ENCODE measurements around the gene UBA1. TPM values are rescaled to one million over a fixed set of nuclear protein-coding genes. Genes with fewer than 3 reads are reported as not detected.

Gene UBA1
- total and polyA plus RNA-seq, 10 of the 15 experiments (the other 5 are each of a cell fraction or from before 2014, with no cell fraction given): 60.4 to 314 (median 216) TPM

DNA sequence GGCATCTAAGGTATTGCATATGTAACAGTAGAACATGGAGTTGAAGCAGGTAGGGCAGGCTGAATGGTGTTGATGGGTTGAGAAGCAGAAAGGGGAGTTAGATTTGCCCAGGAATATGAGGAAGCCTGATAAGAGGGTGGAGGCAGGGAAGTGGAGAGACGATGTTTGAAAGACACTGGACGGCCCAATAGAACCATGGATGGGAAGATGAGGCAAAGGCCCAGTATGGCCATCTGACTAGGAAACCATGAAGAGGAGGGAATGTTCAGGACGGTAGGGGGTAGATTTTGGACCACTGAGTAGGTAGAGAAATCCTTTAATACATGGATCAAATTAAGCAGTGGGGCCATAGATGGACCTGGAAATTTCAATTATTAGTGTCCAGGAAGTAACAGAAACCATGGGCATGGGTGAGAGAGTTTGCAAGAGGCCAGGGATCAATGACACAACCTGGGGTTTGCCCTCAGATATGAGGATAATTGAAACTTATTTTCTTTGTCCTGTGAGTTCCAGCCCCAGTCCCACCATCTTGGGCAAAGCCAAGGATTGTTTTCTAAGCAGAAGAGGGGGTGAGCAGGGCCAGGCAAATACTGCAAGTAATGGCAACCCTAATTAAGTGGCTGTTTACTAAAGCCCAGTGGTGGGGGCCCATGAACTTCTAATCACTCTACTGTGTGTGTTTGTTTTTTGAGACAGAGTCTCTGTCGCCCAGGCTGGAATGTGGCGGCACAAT, 36.7 kb downstream of the UBA1 start:
- ChIA-PET SMC1A (ENCODE audit: uncharacterized antibody, unreplicated experiment) (no interaction called here), RAD21 (ENCODE audit: unreplicated experiment) (no interaction called here), CTCF (interaction anchor here (0.6 kb wide), 1 partner anchor 132 kb away, joined by 3 read pairs; no protein-coding TSS in a partner anchor), POLR2A (no interaction called here)
- Histone ChIP-seq H3K4me3 (no peak overlapping the region), H3K27me3 (replicated peaks in 1 of 2; ENCODE audit: control insufficient read depth in 2 of 2, insufficient read depth in 2 of 2, low read length in 1 of 2) (no peaks in the 10 kb centered on the region), H3K9me3 (replicated peaks; ENCODE audit: control insufficient read depth, insufficient read depth, low read length) (no peaks in the 10 kb centered on the region), H3K27ac (ENCODE audit: control insufficient read depth, insufficient read depth) (no peak overlapping the region), H3K36me3 (ENCODE audit: control insufficient read depth in 2 of 2, insufficient read depth in 2 of 2, low read length in 1 of 2) (peaks cover 14 to 16% of the 10 kb centered on the region in 2 experiments; a peak in 3 of 4 replicates), H2AFZ (ENCODE audit: control insufficient read depth, low read depth, low read length) (no peak overlapping the region), H3K4me1 (ENCODE audit: control insufficient read depth, insufficient read depth, low read length) (no peaks in the 10 kb centered on the region), H3K4me2 (ENCODE audit: control insufficient read depth, insufficient read depth) (no peak overlapping the region), H3K9ac (ENCODE audit: control insufficient read depth, insufficient read depth, low read length) (no peak overlapping the region), H4K20me1 (ENCODE audit: control insufficient read depth, insufficient read depth) (no peaks in the 10 kb centered on the region), H3K79me2 (ENCODE audit: control insufficient read depth, insufficient read depth, low read length) (peaks cover 10% of the 10 kb centered on the region)
- DNase-seq (ENCODE audit: low read depth, low spot score) (no peak), ATAC-seq (no peak), FAIRE-seq (no peak)
- no peak for TF ChIP-seq USF1 (IDR thresholded peaks at IDR 0.05; ENCODE audit: borderline replicate concordance, extremely low read length, insufficient read depth, low read depth, low read length)
- TF ChIP-seq ZBTB40 (IDR thresholded peaks at IDR 0.05; ENCODE audit: borderline replicate concordance): no peak
- TF ChIP-seq, protein P1, sequence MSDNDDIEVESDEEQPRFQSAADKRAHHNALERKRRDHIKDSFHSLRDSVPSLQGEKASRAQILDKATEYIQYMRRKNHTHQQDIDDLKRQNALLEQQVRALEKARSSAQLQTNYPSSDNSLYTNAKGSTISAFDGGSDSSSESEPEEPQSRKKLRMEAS (IDR thresholded peaks at IDR 0.05; ENCODE audit: low read depth, low read length): no peak
- no peak for TF ChIP-seq NFXL1 (IDR thresholded peaks at IDR 0.05; ENCODE audit: borderline replicate concordance)
- TF ChIP-seq POLR2A (IDR thresholded peaks at IDR 0.05; ENCODE audit: low read depth, low read length): peak; percentile 16; the same call in 1 of the 2 replicates
- no peak for TF ChIP-seq RELB (IDR thresholded peaks at IDR 0.05; ENCODE audit: low read depth)
- peak; percentile 26; the same call in 1 of the 2 replicates for TF ChIP-seq POLR2AphosphoS5 (IDR thresholded peaks at IDR 0.05; ENCODE audit: low read length)
- BruUV-seq (replicated peaks): no TSS peak
- WGBS (ENCODE audit: insufficient coverage, insufficient replicate concordance, low lambda C conversion rate, missing lambda C conversion rate): 98% methylated on average over 5 of the region's 5 CpGs
- intact Hi-C loops (cut with micrococcal nuclease; ENCODE audit: unreplicated experiment) (loop anchor here (5.0 kb wide), 1 partner anchor 132 kb away; no protein-coding TSS in a partner anchor), in situ Hi-C loops (cut with MboI) (no loop called here)

Data from GM12878 (cell line).